ENCODE results near the gene C16orf89.
A peak's percentile ranks its signal among the peaks of the same experiment; 100 is the strongest.

C16orf89 gene

GRCh38 chr16:5032748-5033167 lies 33.0 kb downstream of the C16orf89 start:
- CTCF ChIA-PET, result interaction anchor here (0.6 kb wide), 1 partner anchor 79 kb away, joined by 3 read pairs; no protein-coding TSS in a partner anchor
- Histone ChIP-seq H3K36me3 (ENCODE audit: control insufficient read depth in 2 of 2, insufficient read depth in 1 of 2, low read length in 2 of 2) (no peaks in the 10 kb centered on the region), H3K4me1 (ENCODE audit: control insufficient read depth, insufficient read depth, low read length) (no peaks in the 10 kb centered on the region), H3K27ac (ENCODE audit: extremely low read depth, low read depth, low read length) (no peak overlapping the region), H3K4me3 (ENCODE audit: low read depth, low read length) (peak overlapping the region; percentile 84), H3K9me3 (ENCODE audit: control insufficient read depth, insufficient read depth, low read depth, low read length) (no peaks in the 10 kb centered on the region)
- POLR2A ChIA-PET, result no interaction called here
- no peak for TF ChIP-seq ZNF692 (tag by site-specific recombination; IDR thresholded peaks at IDR 0.05)
- TF ChIP-seq FEZF1 (tag by site-specific recombination; IDR thresholded peaks at IDR 0.05), result no peak
- no peak for TF ChIP-seq ZNF202 (tag by site-specific recombination; IDR thresholded peaks at IDR 0.05; ENCODE audit: borderline replicate concordance)
- no peak for TF ChIP-seq ZNF26 (tag by site-specific recombination; IDR thresholded peaks at IDR 0.05)
- no peak for TF ChIP-seq ZNF707 (tag by site-specific recombination; IDR thresholded peaks at IDR 0.05)
- no peak for TF ChIP-seq ZFP69B (tag by site-specific recombination; IDR thresholded peaks at IDR 0.05)
- no peak for TF ChIP-seq ZNF571 (tag by site-specific recombination; IDR thresholded peaks at IDR 0.05)
- TF ChIP-seq ZNF776 (tag by site-specific recombination; IDR thresholded peaks at IDR 0.05; ENCODE audit: borderline replicate concordance), result no peak
- no peak for TF ChIP-seq IKZF3 (tag by site-specific recombination; IDR thresholded peaks at IDR 0.05)

- Histone ChIP-seq H3K4me1 (ENCODE audit: control insufficient read depth, insufficient read depth, low read length) (no peaks in the 10 kb centered on the region), H3K4me3 (ENCODE audit: low read depth, low read length) (no peak overlapping the region), H3K27ac (ENCODE audit: extremely low read depth, low read depth, low read length) (no peak overlapping the region), H3K36me3 (ENCODE audit: control insufficient read depth in 2 of 2, insufficient read depth in 1 of 2, low read length in 2 of 2) (no peaks in the 10 kb centered on the region), H3K9me3 (ENCODE audit: control insufficient read depth, insufficient read depth, low read depth, low read length) (no peaks in the 10 kb centered on the region)
- ChIA-PET POLR2A (no interaction called here), CTCF (interaction anchor here (0.8 kb wide), 1 partner anchor 406 kb away, joined by 3 read pairs; no protein-coding TSS in a partner anchor)
- TF ChIP-seq ZBTB8A (tag by site-specific recombination; IDR thresholded peaks at IDR 0.05) (no peak), ZNF549 (tag by site-specific recombination; IDR thresholded peaks at IDR 0.05) (no peak), ZBTB20 (tag by site-specific recombination; IDR thresholded peaks at IDR 0.05) (no peak)
Measured at GRCh38 chr16:5031601-5032000, 34.2 kb downstream of the C16orf89 start.

- no peaks in the 10 kb centered on the region for H3K9me3 ChIP-seq (ENCODE audit: control insufficient read depth, insufficient read depth, low read depth, low read length)
- no peaks in the 10 kb centered on the region for H3K36me3 ChIP-seq (ENCODE audit: control insufficient read depth in 2 of 2, insufficient read depth in 1 of 2, low read length in 2 of 2)
- TF ChIP-seq ZXDB (tag by site-specific recombination; IDR thresholded peaks at IDR 0.05), result no peak
- no peak for TF ChIP-seq ZBTB21 (tag by site-specific recombination; IDR thresholded peaks at IDR 0.05)
- TF ChIP-seq KLF16 (tag by site-specific recombination; IDR thresholded peaks at IDR 0.05), result no peak
- TF ChIP-seq ZNF561 (tag by site-specific recombination; IDR thresholded peaks at IDR 0.05; ENCODE audit: borderline replicate concordance), result no peak
- TF ChIP-seq ZNF843 (tag by site-specific recombination; IDR thresholded peaks at IDR 0.05), result no peak
- TF ChIP-seq KLF10 (tag by site-specific recombination; IDR thresholded peaks at IDR 0.05), result no peak
- TF ChIP-seq ZNF169 (tag by site-specific recombination; IDR thresholded peaks at IDR 0.05), result no peak
- no peak for TF ChIP-seq ZNF416 (tag by site-specific recombination; IDR thresholded peaks at IDR 0.05)
- TF ChIP-seq ZBTB26 (tag by site-specific recombination; optimal IDR thresholded peaks at IDR 0.05), result no peak
- H3K27ac ChIP-seq (ENCODE audit: extremely low read depth, low read depth, low read length), result no peak overlapping the region
- H3K4me3 ChIP-seq (ENCODE audit: low read depth, low read length), result no peak overlapping the region
- no peaks in the 10 kb centered on the region for H3K4me1 ChIP-seq (ENCODE audit: control insufficient read depth, insufficient read depth, low read length)
- CTCF ChIA-PET, result interaction anchor here (0.5 to 0.8 kb wide), 4 partner anchors 14 to 68 kb away, joined by 3 to 7 read pairs (median 3); no protein-coding TSS in a partner anchor
- POLR2A ChIA-PET, result interaction anchor here (0.7 kb wide), 1 partner anchor 23 kb away, joined by 3 read pairs; no protein-coding TSS in a partner anchor
Measured at GRCh38 chr16:5030251-5030870, 35.4 kb downstream of the C16orf89 start.

All from HEK293 (cell line).